B cell (primary cell): ENCODE measurements around the gene INSC. TPM values are rescaled to one million over a fixed set of nuclear protein-coding genes. Genes with fewer than 3 reads are reported as not detected.

Source experiments
- ATAC-seq: fragments of 200-7000 bp; cut with Tn5 transposase; one replicate; pipeline ENCODE4 v1.10.0; 2021; ENCODE audit warnings: low read depth, mild to moderate bottlenecking, moderate number of reproducible peaks, moderate library complexity
- CTCF ChIA-PET: fragments of 350-600 bp; sonication (Branson Sonifier 250); formaldehyde crosslinking; loops from one replicate; lab custom pipeline; 2021; ENCODE audit warnings: antibody characterized with exemption, inconsistent platforms; lab: Charles Lee
- POLR2A ChIA-PET: fragments of 350-600 bp; sonication (Branson Sonifier 250); formaldehyde crosslinking; loops from one replicate; lab custom pipeline; 2021; ENCODE audit warnings: antibody characterized with exemption; lab: Charles Lee
- DNase-seq: peaks from one replicate; pipeline ENCODE4 v3.0.0; 2013
- H2AFZ ChIP-seq: 2 replicates; pipeline ENCODE4 v1.6.1; 2012; ENCODE audit warnings: mild to moderate bottlenecking, low read depth, low read length; ENCODE audit not compliant: insufficient read depth, poor library complexity, severe bottlenecking
- H3K27ac ChIP-seq, 2 donors: 1 replicate in 1 of 2; 2 replicates in 1 of 2; pipeline ENCODE4 v1.5.1; 2012 to 2013; ENCODE audit warnings: low read length in 2 of 2, mild to moderate bottlenecking in 2 of 2, moderate library complexity in 1 of 2
- H3K27me3 ChIP-seq, 4 experiments: fragments of 200-600 bp in 1 of 4; sonication (generic) in 1 of 4; replicated peaks in 1 of 4; 1 replicate in 2 of 4; 2 replicates in 2 of 4; pipeline versions ENCODE4 v1.6.1 to v1.7.0; 2013 to 2016; ENCODE audit warnings: low read length in 3 of 4, mild to moderate bottlenecking in 2 of 4, mixed read lengths in 1 of 4, moderate library complexity in 1 of 4; ENCODE audit not compliant: insufficient read depth in 4 of 4, control insufficient read depth in 3 of 4; ENCODE audit errors: control extremely low read depth in 1 of 4
- H3K36me3 ChIP-seq, 2 experiments: replicated peaks in 1 of 2; 1 replicate in 1 of 2; 2 replicates in 1 of 2; pipeline versions ENCODE4 v1.6.1 to v1.7.1; 2013; ENCODE audit warnings: low read length in 1 of 2; ENCODE audit not compliant: insufficient read depth in 2 of 2, control insufficient read depth in 1 of 2; ENCODE audit errors: control extremely low read depth in 1 of 2, extremely low read depth in 1 of 2
- H3K4me1 ChIP-seq, 2 donors: fragments of 200-600 bp in 1 of 2; sonication (generic) in 1 of 2; 1 replicate in 1 of 2; 2 replicates in 1 of 2; pipeline versions ENCODE4 v1.5.1 to v1.6.1; 2013 to 2017; ENCODE audit warnings: low read length in 2 of 2; ENCODE audit not compliant: control insufficient read depth in 2 of 2, insufficient read depth in 2 of 2
- H3K4me2 ChIP-seq: replicated peaks from 2 replicates; pipeline ENCODE3; 2012; ENCODE audit warnings: mild to moderate bottlenecking, low read depth, low read length; ENCODE audit not compliant: poor library complexity, severe bottlenecking
- H3K4me3 ChIP-seq, 5 experiments: fragments of 200-600 bp in 1 of 5; sonication (generic) in 1 of 5; 1 replicate in 3 of 5; 2 replicates in 2 of 5; pipeline versions ENCODE4 v1.5.1 to v1.7.0; 2011 to 2016; ENCODE audit warnings: low read length in 4 of 5, mild to moderate bottlenecking in 4 of 5, low read depth in 2 of 5, control low read depth in 1 of 5, moderate library complexity in 1 of 5; ENCODE audit not compliant: insufficient read depth in 1 of 5; ENCODE audit errors: control extremely low read depth in 1 of 5, extremely low read depth in 1 of 5
- H3K79me2 ChIP-seq: fragments of 200-600 bp; sonication (generic); one replicate; pipeline ENCODE4 v1.6.0; 2016; ENCODE audit warnings: low read length; ENCODE audit not compliant: control insufficient read depth, insufficient read depth
- H3K9ac ChIP-seq: fragments of 200-600 bp; sonication (generic); 2 replicates; pipeline ENCODE4 v1.6.1; 2017; ENCODE audit warnings: mild to moderate bottlenecking, low read length, moderate library complexity
- H3K9me3 ChIP-seq, 3 donors: one replicate each; pipeline versions ENCODE4 v1.6.1 to v1.7.1; 2013; ENCODE audit warnings: low read length in 2 of 3; ENCODE audit not compliant: control insufficient read depth in 2 of 3, insufficient read depth in 1 of 3; ENCODE audit errors: control extremely low read depth in 1 of 3
- H4K20me1 ChIP-seq: 2 replicates; pipeline ENCODE4 v1.6.0; 2012; ENCODE audit warnings: mild to moderate bottlenecking, low read length; ENCODE audit not compliant: insufficient read depth, control insufficient read depth, poor library complexity, severe bottlenecking
- H3K27ac Mint-ChIP-seq: one replicate; pipeline ENCODE4 v1.8.0; 2021; ENCODE audit warnings: mixed read lengths
- H3K27me3 Mint-ChIP-seq: one replicate; pipeline ENCODE4 v1.8.0; 2021; ENCODE audit warnings: mixed read lengths
- H3K4me1 Mint-ChIP-seq: one replicate; pipeline ENCODE4 v1.8.0; 2021; ENCODE audit warnings: mixed read lengths
- H3K4me3 Mint-ChIP-seq: one replicate; pipeline ENCODE4 v1.8.0; 2021; ENCODE audit warnings: mixed read lengths
- H3K9me3 Mint-ChIP-seq: one replicate; pipeline ENCODE4 v1.8.0; 2022; ENCODE audit warnings: mixed read lengths; ENCODE audit not compliant: insufficient read depth
- EZH2 ChIP-seq: IDR thresholded peaks from 2 replicates; pipeline ENCODE4 v1.6.1; 2012; ENCODE audit warnings: borderline replicate concordance, low read depth, mild to moderate bottlenecking, moderate library complexity, low read length; ENCODE audit not compliant: insufficient read depth, poor library complexity, severe bottlenecking
- WGBS: methylation state at CpG from one replicate; pipeline ENCODE4 v1.1.5; 2013; ENCODE audit warnings: missing lambda C conversion rate; ENCODE audit not compliant: insufficient coverage; 5-methylcytosine and 5-hydroxymethylcytosine counted together
- intact Hi-C: fragments of 100-400 bp; cut with micrococcal nuclease; formaldehyde crosslinking; loops from one replicate; pipeline ENCODE4 v1.10.0; 2022
- polyA plus RNA-seq: library from polyadenylated mRNA; depleted of rRNA; stranded (reverse); fragments of >200 nt; gene quantifications from 2 replicates; pipeline ENCODE4 v1.2.3, GENCODE V29; 2012
- total RNA-seq, 2 donors: library from RNA; stranded (reverse); fragments of 120-200 nt in 1 of 2; gene quantifications; 1 replicate in 1 of 2; 2 replicates in 1 of 2; pipeline versions ENCODE4 v1.2.3 to v1.2.4, GENCODE V29; 2013 to 2022
- TF ChIP-seq, protein P1 (sequence below): fragments of 200-600 bp; IDR thresholded peaks from one replicate; pipeline ENCODE4 v1.8.0; 2022; ENCODE audit warnings: antibody characterized with exemption, mild to moderate bottlenecking

Gene INSC
- total and polyA plus RNA-seq, 2 donors (not counting 1 experiment from before 2014, with no cell fraction given), result 0.10 TPM; not detected in 1

DNA sequence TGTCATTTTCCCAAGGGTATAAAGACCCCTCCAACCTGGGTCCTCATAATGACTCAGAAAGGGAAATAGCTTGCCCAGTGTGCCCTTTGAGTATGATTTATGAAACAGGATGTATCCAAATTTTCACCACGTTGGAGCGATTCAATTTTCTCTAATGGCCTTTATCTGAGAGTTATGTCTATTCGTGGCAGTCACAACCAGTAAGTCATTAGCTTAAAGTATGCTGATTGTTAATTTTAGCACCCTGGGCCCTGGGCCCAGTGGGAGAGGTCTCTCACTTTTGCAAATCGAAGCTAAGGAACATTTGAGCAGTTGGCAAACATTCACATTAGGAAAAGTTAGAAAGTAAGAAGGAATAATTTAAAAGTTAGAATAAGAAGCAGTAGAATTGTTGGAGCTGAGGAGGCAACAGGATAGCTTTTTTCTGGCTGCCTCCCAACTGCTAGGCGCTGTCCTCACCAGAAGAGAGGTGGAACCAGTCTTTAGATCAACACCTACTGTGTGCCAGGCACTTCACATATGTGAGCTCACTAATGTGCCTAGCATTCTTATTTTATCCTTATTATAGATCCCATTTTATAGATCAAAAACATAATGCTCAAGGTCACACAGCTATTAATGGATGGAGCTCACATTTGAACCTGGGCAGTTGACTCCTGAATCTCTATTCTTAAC, 24.5 kb downstream of the INSC start:
- H3K4me3 ChIP-seq, result no peak overlapping the region
- no peak overlapping the region for H3K4me3 Mint-ChIP-seq
- no peak for TF ChIP-seq EZH2
- TF ChIP-seq, protein P1, sequence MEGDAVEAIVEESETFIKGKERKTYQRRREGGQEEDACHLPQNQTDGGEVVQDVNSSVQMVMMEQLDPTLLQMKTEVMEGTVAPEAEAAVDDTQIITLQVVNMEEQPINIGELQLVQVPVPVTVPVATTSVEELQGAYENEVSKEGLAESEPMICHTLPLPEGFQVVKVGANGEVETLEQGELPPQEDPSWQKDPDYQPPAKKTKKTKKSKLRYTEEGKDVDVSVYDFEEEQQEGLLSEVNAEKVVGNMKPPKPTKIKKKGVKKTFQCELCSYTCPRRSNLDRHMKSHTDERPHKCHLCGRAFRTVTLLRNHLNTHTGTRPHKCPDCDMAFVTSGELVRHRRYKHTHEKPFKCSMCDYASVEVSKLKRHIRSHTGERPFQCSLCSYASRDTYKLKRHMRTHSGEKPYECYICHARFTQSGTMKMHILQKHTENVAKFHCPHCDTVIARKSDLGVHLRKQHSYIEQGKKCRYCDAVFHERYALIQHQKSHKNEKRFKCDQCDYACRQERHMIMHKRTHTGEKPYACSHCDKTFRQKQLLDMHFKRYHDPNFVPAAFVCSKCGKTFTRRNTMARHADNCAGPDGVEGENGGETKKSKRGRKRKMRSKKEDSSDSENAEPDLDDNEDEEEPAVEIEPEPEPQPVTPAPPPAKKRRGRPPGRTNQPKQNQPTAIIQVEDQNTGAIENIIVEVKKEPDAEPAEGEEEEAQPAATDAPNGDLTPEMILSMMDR, result no peak
- CTCF ChIA-PET, result interaction anchor here (0.9 to 1.5 kb wide), 3 partner anchors 31 to 231 kb away, joined by 3 to 7 read pairs (median 4); no protein-coding TSS in a partner anchor
- H4K20me1 ChIP-seq, result no peaks in the 10 kb centered on the region
- POLR2A ChIA-PET, result interaction anchor here (1.1 kb wide), 1 partner anchor 25 kb away, joined by 3 read pairs; the partner anchor contains the start of gene INSC
- H3K27me3 ChIP-seq, result no peaks in the 10 kb centered on the region
- no peak overlapping the region for H3K4me2 ChIP-seq
- H3K27ac Mint-ChIP-seq, result no peak overlapping the region
- no peak overlapping the region for H3K9ac ChIP-seq
- no peak overlapping the region for H3K27ac ChIP-seq
- intact Hi-C loops, result no loop called here
- H3K4me1 ChIP-seq, result peaks cover 2 to 12% of the 10 kb centered on the region in 2 donors
- no peak for ATAC-seq
- DNase-seq, result no peak
- peaks cover 6% of the 10 kb centered on the region for H3K4me1 Mint-ChIP-seq
- WGBS, result 53% methylated on average over 5 of the region's 5 CpGs
- H2AFZ ChIP-seq, result no peak overlapping the region
- H3K9me3 Mint-ChIP-seq, result no peaks in the 10 kb centered on the region
- peaks cover 8% of the 10 kb centered on the region for H3K27me3 Mint-ChIP-seq
- no peaks in the 10 kb centered on the region for H3K9me3 ChIP-seq
- H3K79me2 ChIP-seq, result no peaks in the 10 kb centered on the region
- H3K36me3 ChIP-seq, result no peaks in the 10 kb centered on the region

DNA sequence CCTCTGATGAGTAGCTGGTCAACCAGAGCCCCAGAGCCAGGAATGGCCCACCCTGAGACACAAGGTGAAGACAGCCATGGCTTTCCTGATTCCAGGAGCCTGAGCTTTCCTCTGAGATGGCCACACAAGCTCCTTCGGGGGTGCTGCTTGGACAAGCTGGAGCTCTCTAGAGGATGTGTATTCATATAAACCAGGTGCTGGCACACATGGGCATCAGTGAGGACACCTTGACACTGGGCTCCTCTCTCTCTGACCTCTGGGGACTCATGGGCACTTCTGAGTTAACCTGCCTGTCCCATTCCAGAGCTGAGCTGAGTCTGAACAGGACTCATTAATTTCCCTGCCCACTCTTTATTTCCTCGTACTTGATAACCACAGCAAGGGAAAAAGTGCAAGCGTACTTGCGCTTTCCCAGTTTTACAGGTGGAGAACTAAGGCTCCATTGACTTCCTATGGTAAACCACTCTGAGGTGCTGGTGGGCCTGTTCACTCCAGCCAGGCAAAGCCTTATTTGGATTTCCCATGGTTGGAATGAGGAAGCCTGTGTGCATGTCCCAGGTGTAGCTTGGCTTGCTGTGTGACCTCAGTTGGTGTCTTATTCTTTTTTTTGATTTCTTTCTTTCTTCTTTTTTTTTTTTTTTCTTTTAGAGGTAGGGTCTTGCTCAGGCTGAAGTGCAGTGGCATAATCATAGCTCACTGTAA, 25.4 kb downstream of the INSC start:
- Mint-ChIP-seq H3K4me3 (no peak overlapping the region), H3K27ac (no peak overlapping the region), H3K27me3 (peaks cover 4% of the 10 kb centered on the region), H3K9me3 (no peaks in the 10 kb centered on the region), H3K4me1 (peaks cover 6% of the 10 kb centered on the region)
- H3K9me3 ChIP-seq, result no peaks in the 10 kb centered on the region
- no peaks in the 10 kb centered on the region for H3K79me2 ChIP-seq
- no peak overlapping the region for H2AFZ ChIP-seq
- H3K9ac ChIP-seq, result no peak overlapping the region
- no peak overlapping the region for H3K27ac ChIP-seq
- no peak overlapping the region for H3K4me3 ChIP-seq
- no peak for DNase-seq
- H3K4me2 ChIP-seq, result no peak overlapping the region
- ATAC-seq, result no peak
- H3K36me3 ChIP-seq, result no peaks in the 10 kb centered on the region
- ChIA-PET POLR2A (no interaction called here), CTCF (interaction anchor here (0.9 to 1.5 kb wide), 4 partner anchors 14 to 232 kb away, joined by 4 to 7 read pairs (median 4); no protein-coding TSS in a partner anchor)
- peaks cover 2 to 12% of the 10 kb centered on the region in 2 donors for H3K4me1 ChIP-seq
- 97% methylated on average over 4 of the region's 4 CpGs for WGBS
- no peak for TF ChIP-seq EZH2
- TF ChIP-seq, protein P1, result no peak
- no peaks in the 10 kb centered on the region for H4K20me1 ChIP-seq
- intact Hi-C loops, result no loop called here
- no peaks in the 10 kb centered on the region for H3K27me3 ChIP-seq
